HG02884 (cell line): ENCODE measurements around the gene AHSG.
"Not testable (repeated sequence)": the region's sequence is repeated elsewhere in the genome, so short reads cannot be mapped to it uniquely, and the experiment has no call there.

Source experiments
- ATAC-seq: cut with Tn5 transposase; IDR thresholded peaks from one replicate; pipeline ENCODE4 v1.9.1; 2021; ENCODE audit warnings: mild to moderate bottlenecking, moderate library complexity; ENCODE audit not compliant: unreplicated experiment

The AHSG gene

GRCh38 chr3:186617036-186617946 lies 4.4 kb downstream of the AHSG start:
- peak; percentile 95 for ATAC-seq

GRCh38 chr3:186618318-186618938 lies 5.6 kb downstream of the AHSG start:
- ATAC-seq: no peak

- ATAC-seq: no peak
Measured at GRCh38 chr3:186619787-186620212, 6.9 kb downstream of the AHSG start.

- no peak for ATAC-seq
Measured at GRCh38 chr3:186620213-186621092, 7.6 kb downstream of the AHSG start.

- ATAC-seq: no peak
Measured at GRCh38 chr3:186621894-186622650, 9.2 kb downstream of the AHSG start.

- no peak for ATAC-seq
Measured at GRCh38 chr3:186622651-186623310, 9.9 kb downstream of the AHSG start.

- no peak for ATAC-seq
Measured at GRCh38 chr3:186624598-186624997, 11.7 kb downstream of the AHSG start.

GRCh38 chr3:186625600-186626042 lies 12.8 kb downstream of the AHSG start:
- ATAC-seq: no peak

- no peak for ATAC-seq
Measured at GRCh38 chr3:186626254-186626847, 13.5 kb downstream of the AHSG start.

- ATAC-seq: no peak
Measured at GRCh38 chr3:186627852-186628414, 15.1 kb downstream of the AHSG start.

- ATAC-seq: no peak
Measured at GRCh38 chr3:186628756-186629155, 15.9 kb downstream of the AHSG start.

- ATAC-seq: no peak
Measured at GRCh38 chr3:186630950-186631641, 18.2 kb downstream of the AHSG start.

GRCh38 chr3:186633481-186633880 lies 20.6 kb downstream of the AHSG start:
- ATAC-seq: no peak

GRCh38 chr3:186634207-186634606 lies 21.3 kb downstream of the AHSG start:
- not testable (repeated sequence) for ATAC-seq

- no peak for ATAC-seq
Measured at GRCh38 chr3:186635532-186635931, 22.7 kb downstream of the AHSG start.

GRCh38 chr3:186636536-186636935 lies 23.7 kb downstream of the AHSG start:
- ATAC-seq: no peak

GRCh38 chr3:186637686-186638085 lies 24.8 kb downstream of the AHSG start:
- no peak for ATAC-seq

- ATAC-seq: no peak
Measured at GRCh38 chr3:186638259-186638658, 25.4 kb downstream of the AHSG start.
